ENCODE results near the gene DKC1. TPM values are rescaled to one million over a fixed set of nuclear protein-coding genes. Genes with fewer than 3 reads are reported as not detected.

The DKC1 gene
- total RNA-seq, result 10 to 100 TPM; 16.8 to 31.4 (median 25.0) TPM
- 10 to 100 TPM; 16.8 to 26.5 TPM for polyA plus RNA-seq

DNA sequence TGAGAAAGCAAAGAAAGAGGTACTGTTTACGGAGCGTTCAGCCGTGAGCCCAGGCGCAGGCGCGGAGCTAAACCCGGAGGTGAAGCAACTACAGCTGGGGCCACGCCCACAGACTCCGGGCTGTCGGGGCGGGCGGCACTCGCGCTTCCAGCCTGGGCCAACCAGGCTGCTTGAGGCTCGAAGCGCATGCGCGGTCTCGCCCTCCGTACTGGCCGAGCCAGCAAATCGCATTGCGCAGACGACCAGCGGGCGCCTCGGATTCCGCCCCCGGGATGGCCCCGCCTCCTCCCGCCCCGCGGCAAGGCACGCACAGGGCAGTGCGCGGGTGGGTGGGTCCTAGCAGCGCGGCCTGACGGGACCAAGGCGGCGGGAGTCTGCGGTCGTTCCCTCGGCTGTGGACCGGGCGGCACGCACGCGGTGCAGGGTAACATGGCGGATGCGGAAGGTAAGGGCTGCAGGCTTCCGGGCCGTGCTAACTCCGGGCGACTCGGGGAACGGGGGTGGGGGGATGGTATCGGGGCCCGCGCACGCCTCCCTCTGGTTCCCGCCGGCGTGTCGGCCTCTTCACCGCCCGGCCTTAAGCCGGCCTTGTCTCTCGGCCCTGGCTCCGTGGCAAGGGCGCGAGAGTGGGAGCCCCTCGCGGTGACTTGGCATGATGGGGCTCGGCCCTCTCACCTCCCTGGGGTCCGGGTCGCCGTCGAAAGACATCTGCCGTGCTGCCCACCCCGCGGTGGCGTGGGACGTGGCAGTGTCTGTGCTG, at the start of gene DKC1:
Gene DKC1, plus strand, starts transcription at position 328 of the 760 bp plus-strand sequence. Its CDS starts 102 bp downstream, at position 430.
- intact Hi-C loops (cut with DNase I), result no loop called here
- H3K36me3 ChIP-seq, result peaks cover 0 to 12% (median 0%) of the 10 kb centered on the region in 3 donors
- WGBS, 2 donors, result 1 to 33% methylated on average over 83 to 84 of the region's 84 CpGs
- H3K4me3 ChIP-seq, result peak within 1 kb of the TSS; percentile 48 to 65 (median 56)
- DNase-seq (peak; percentile 95 to 99 (median 97)), FAIRE-seq (no peak), ATAC-seq (peak; percentile 95 to 96 (median 96))
- no peak for TF ChIP-seq CTCF (IDR thresholded peaks at IDR 0.05)
- peak within 1 kb of the TSS; percentile 43 to 67 (median 62) for H3K27ac ChIP-seq
- H3K9me3 ChIP-seq, result no peaks in the 10 kb centered on the region
- H3K4me1 ChIP-seq, result no peaks in the 10 kb centered on the region
- no peaks in the 10 kb centered on the region for H3K27me3 ChIP-seq

- peak; percentile 68 to 86 (median 76) for TF ChIP-seq CTCF (IDR thresholded peaks at IDR 0.05)
- ATAC-seq (peak; percentile 48 to 87 (median 82)), DNase-seq (peak in 1 of 6 donors; percentile 54), FAIRE-seq (peak; percentile 90)
- Histone ChIP-seq H3K4me3 (no peak overlapping the region), H3K4me1 (no peaks in the 10 kb centered on the region), H3K36me3 (no peaks in the 10 kb centered on the region), H3K27me3 (no peaks in the 10 kb centered on the region), H3K9me3 (no peaks in the 10 kb centered on the region), H3K27ac (no peak overlapping the region)
- WGBS, 2 donors, result 2 to 3% methylated on average over 2 of the region's 2 CpGs
- intact Hi-C loops (cut with DNase I), result no loop called here
Measured at GRCh38 chrX:154714925-154715324, 47.7 kb upstream of the DKC1 start.

- intact Hi-C loops (cut with DNase I), result no loop called here
- no peak for TF ChIP-seq CTCF (IDR thresholded peaks at IDR 0.05)
- Histone ChIP-seq H3K4me3 (no peak overlapping the region), H3K9me3 (no peaks in the 10 kb centered on the region), H3K27ac (no peak overlapping the region), H3K36me3 (no peaks in the 10 kb centered on the region), H3K27me3 (peaks cover 0 to 4% (median 0%) of the 10 kb centered on the region in 4 donors), H3K4me1 (no peaks in the 10 kb centered on the region)
- FAIRE-seq (no peak), DNase-seq (no peak), ATAC-seq (no peak)
- WGBS, 2 donors, result 45 to 65% methylated on average over 5 of the region's 5 CpGs
Measured at GRCh38 chrX:154715825-154716224, 46.8 kb upstream of the DKC1 start.

- ATAC-seq (peak in 3 of 4 donors; percentile 15 to 64 (median 58)), FAIRE-seq (no peak), DNase-seq (no peak)
- intact Hi-C loops (cut with DNase I), result no loop called here
- Histone ChIP-seq H3K4me1 (no peaks in the 10 kb centered on the region), H3K27me3 (peaks cover 0 to 10% (median 0%) of the 10 kb centered on the region in 4 donors), H3K4me3 (no peak overlapping the region), H3K27ac (peak overlapping the region in 2 of 4 donors; percentile 0 to 34), H3K36me3 (no peaks in the 10 kb centered on the region), H3K9me3 (no peaks in the 10 kb centered on the region)
- WGBS, 2 donors, result 53 to 56% methylated on average over 7 of the region's 7 CpGs
- no peak for TF ChIP-seq CTCF (IDR thresholded peaks at IDR 0.05)
Measured at GRCh38 chrX:154717824-154718223, 44.8 kb upstream of the DKC1 start.

- Histone ChIP-seq H3K27ac (no peak overlapping the region), H3K4me3 (no peak overlapping the region), H3K27me3 (peaks cover 0 to 10% (median 0%) of the 10 kb centered on the region in 4 donors), H3K36me3 (no peaks in the 10 kb centered on the region), H3K9me3 (no peaks in the 10 kb centered on the region), H3K4me1 (no peaks in the 10 kb centered on the region)
- TF ChIP-seq CTCF (IDR thresholded peaks at IDR 0.05), result no peak
- intact Hi-C loops (cut with DNase I), result no loop called here
- DNase-seq (no peak), FAIRE-seq (no peak), ATAC-seq (peak in 2 of 4 donors; percentile 23 to 37)
- 75 to 82% methylated on average over 1 of the region's 1 CpG for WGBS, 2 donors
Measured at GRCh38 chrX:154718616-154719015, 44.0 kb upstream of the DKC1 start.
